Left cardiac atrium (tissue), 4 donors: ENCODE measurements around the gene PDE8B. TPM values are rescaled to one million over a fixed set of nuclear protein-coding genes. Genes with fewer than 3 reads are reported as not detected.
A peak's percentile ranks its signal among the peaks of the same experiment; 100 is the strongest.

ENCODE experiments used
- ATAC-seq, 2 donors: fragments of 200-7000 bp; cut with Tn5 transposase; one replicate each; pipeline ENCODE4 v1.9.1; 2020; ENCODE audit warnings: mild to moderate bottlenecking in 2 of 2, moderate library complexity in 2 of 2
- DNase-seq: peaks from one replicate; pipeline ENCODE4 v3.0.0-alpha.2; 2020
- intact Hi-C, 2 donors: fragments of 100-400 bp; cut with DNase I; formaldehyde crosslinking; loops; one replicate each; pipeline versions ENCODE4 v1.14.1 to v1.15.1; 2022 to 2023
- total RNA-seq, 2 donors: library from RNA; stranded (reverse); fragmentation: NEBNext Ultra II Directional; extraction: Animal tissue kit (Norgen Biotek cat#: 25700); gene quantifications; one replicate each; pipeline ENCODE4 v1.2.1, GENCODE V29; 2021
- donor health status: DM: no; HTN: yes; CAD: no.
- donor health status: DM: no; HTN: yes; CAD: no; lungs with severe emphysema.
- donor health status: DM: yes; HTN: yes; CAD: no.
- donor health status: Dilated cardiomyopathy.

The PDE8B gene
- total RNA-seq, 2 donors from 2014 or later = 20.8 to 40.2 TPM

- intact Hi-C loops = no loop called here
- ATAC-seq = no peak
- DNase-seq = no peak
Observed at GRCh38 chr5:77308154-77308960, 97.9 kb downstream of the PDE8B start.

GRCh38 chr5:77309140-77309539 is 98.7 kb downstream of the PDE8B start:
- DNase-seq = no peak
- no peak for ATAC-seq
- intact Hi-C loops = no loop called here

GRCh38 chr5:77310494-77311213 is 100.2 kb downstream of the PDE8B start:
- ATAC-seq (peak in 1 of 2 donors; percentile 13), DNase-seq (no peak)
- intact Hi-C loops = no loop called here

- intact Hi-C loops = no loop called here
- DNase-seq (no peak), ATAC-seq (peak in 1 of 2 donors; percentile 37)
Observed at GRCh38 chr5:77311214-77311571, 100.7 kb downstream of the PDE8B start.

GRCh38 chr5:77312413-77312812 is 101.9 kb downstream of the PDE8B start:
- intact Hi-C loops = no loop called here
- peak in 1 of 2 donors; percentile 75 for ATAC-seq

GRCh38 chr5:77316871-77317661 is 106.6 kb downstream of the PDE8B start:
- DNase-seq (no peak), ATAC-seq (peak; percentile 42 to 53)
- intact Hi-C loops = no loop called here

More at GRCh38 chr5:77312413-77312812, 101.9 kb downstream of the PDE8B start:
- no peak for DNase-seq

GRCh38 chr5:77318060-77318459 is 107.6 kb downstream of the PDE8B start:
- ATAC-seq (no peak), DNase-seq (no peak)
- intact Hi-C loops = no loop called here

GRCh38 chr5:77319117-77319804 is 108.8 kb downstream of the PDE8B start:
- DNase-seq (no peak), ATAC-seq (no peak)
- intact Hi-C loops = no loop called here

GRCh38 chr5:77321793-77322394 is 111.4 kb downstream of the PDE8B start:
- ATAC-seq = no peak
- intact Hi-C loops = no loop called here
- no peak for DNase-seq

GRCh38 chr5:77322406-77322805 is 111.9 kb downstream of the PDE8B start:
- ATAC-seq = no peak
- no peak for DNase-seq
- intact Hi-C loops = no loop called here

- intact Hi-C loops = no loop called here
- DNase-seq = no peak
- no peak for ATAC-seq
Observed at GRCh38 chr5:77325921-77326541, 115.6 kb downstream of the PDE8B start.

- no peak for ATAC-seq
- DNase-seq = no peak
- intact Hi-C loops = no loop called here
Observed at GRCh38 chr5:77326986-77327734, 116.7 kb downstream of the PDE8B start.

GRCh38 chr5:77328930-77329647 is 118.6 kb downstream of the PDE8B start:
- ATAC-seq (peak in 1 of 2 donors; percentile 24), DNase-seq (no peak)
- intact Hi-C loops = no loop called here

GRCh38 chr5:77329664-77330430 is 119.4 kb downstream of the PDE8B start:
- intact Hi-C loops = no loop called here
- peak in 1 of 2 donors; percentile 57 for ATAC-seq

GRCh38 chr5:77333036-77333435 is 122.6 kb downstream of the PDE8B start:
- ATAC-seq = peak in 1 of 2 donors; percentile 12
- no peak for DNase-seq
- intact Hi-C loops = no loop called here

More at GRCh38 chr5:77329664-77330430, 119.4 kb downstream of the PDE8B start:
- DNase-seq = no peak

GRCh38 chr5:77333451-77334123 is 123.1 kb downstream of the PDE8B start:
- DNase-seq (no peak), ATAC-seq (peak; percentile 14 to 39)

More at GRCh38 chr5:77333451-77334123, 123.1 kb downstream of the PDE8B start:
- intact Hi-C loops = no loop called here
